Measurements from ENCODE around the gene HOXC9.

HOXC9 gene

DNA sequence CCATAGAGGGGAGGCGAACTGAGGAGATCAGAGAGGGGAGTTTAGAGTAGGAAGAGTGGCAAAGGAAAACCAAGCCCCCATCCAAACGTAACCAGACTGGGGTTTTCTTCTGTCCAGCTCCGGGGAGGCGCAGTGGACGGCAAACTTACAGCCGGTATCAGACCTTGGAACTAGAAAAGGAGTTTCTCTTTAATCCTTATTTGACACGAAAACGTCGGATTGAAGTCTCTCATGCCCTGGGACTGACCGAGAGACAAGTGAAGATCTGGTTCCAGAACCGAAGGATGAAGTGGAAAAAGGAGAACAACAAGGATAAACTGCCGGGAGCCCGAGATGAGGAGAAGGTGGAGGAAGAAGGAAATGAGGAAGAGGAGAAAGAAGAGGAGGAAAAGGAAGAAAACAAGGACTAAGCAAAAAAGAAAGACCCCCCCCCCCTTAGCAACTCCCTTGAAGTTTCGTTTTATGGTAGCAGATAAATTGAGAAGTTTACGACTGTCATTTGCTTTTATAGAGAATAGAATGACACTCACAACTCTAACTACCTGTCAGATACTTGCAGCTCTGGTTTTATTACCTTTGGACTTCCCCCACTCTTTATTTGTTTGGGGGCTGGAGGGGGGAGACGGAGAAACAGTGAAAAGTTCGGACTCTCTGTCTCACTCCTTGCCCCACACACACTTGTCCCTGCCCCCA is 11.2 kb downstream of the HOXC9 start:
- Histone ChIP-seq H3K9ac (ENCODE audit: low read depth, low read length) (no peak overlapping the region), H3K36me3 (ENCODE audit: control insufficient read depth, insufficient read depth, low read length) (no peaks in the 10 kb centered on the region), H3K9me3 (ENCODE audit: control insufficient read depth, insufficient read depth, low read length) (no peaks in the 10 kb centered on the region), H3K4me1 (ENCODE audit: control insufficient read depth, insufficient read depth, low read length) (no peaks in the 10 kb centered on the region), H3K27me3 (ENCODE audit: control insufficient read depth, insufficient read depth, low read length) (peaks cover 95% of the 10 kb centered on the region), H3K4me3 (ENCODE audit: low read depth, low read length) (no peak overlapping the region)

DNA sequence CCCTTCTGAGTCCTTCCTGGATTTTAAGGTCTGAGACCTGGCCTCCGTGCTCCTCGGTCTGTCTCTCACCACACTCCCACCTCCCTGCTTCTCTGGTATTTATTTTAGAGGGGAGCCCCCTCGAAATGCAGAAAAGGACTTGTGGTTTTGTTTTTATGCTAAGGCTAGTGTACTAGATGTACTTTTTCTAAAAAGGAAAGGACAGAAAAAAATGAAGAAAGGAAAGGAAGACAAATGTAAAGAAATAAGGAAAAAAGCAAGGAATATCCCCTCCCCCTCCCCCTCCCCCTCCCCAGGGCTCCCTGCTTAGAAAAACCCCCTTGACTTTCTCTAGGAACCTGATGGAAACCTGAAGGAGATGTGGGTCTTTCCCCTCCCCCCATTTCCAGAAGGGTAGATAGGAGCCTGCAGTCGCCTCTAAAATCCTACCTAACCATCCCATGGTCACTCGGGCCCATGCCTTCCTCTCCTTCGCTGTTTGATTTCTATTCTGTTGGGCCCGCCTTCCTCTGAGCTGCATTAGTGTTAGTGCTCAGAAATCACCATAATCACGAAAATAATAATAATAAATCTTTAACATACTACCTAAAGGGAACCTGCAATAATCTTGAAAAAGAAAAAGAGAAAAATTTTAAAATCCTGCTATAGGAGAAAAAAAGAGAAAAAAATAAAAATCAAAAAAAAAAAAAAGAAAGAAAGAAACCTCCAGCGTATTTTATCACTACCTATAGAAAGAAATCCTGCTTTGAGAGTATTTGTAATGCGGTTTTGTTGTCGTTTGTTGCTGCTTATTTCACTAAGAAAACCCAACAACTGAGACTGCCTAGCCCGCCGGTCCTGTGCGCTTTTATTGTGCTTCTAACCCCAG is 11.9 kb downstream of the HOXC9 start:
- no peaks in the 10 kb centered on the region for H3K36me3 ChIP-seq (ENCODE audit: control insufficient read depth, insufficient read depth, low read length)
- H3K27me3 ChIP-seq (ENCODE audit: control insufficient read depth, insufficient read depth, low read length): peaks cover 95% of the 10 kb centered on the region
- H3K4me1 ChIP-seq (ENCODE audit: control insufficient read depth, insufficient read depth, low read length): no peaks in the 10 kb centered on the region
- no peak overlapping the region for H3K4me3 ChIP-seq (ENCODE audit: low read depth, low read length)
- H3K9me3 ChIP-seq (ENCODE audit: control insufficient read depth, insufficient read depth, low read length): no peaks in the 10 kb centered on the region
- no peak overlapping the region for H3K9ac ChIP-seq (ENCODE audit: low read depth, low read length)

DNA sequence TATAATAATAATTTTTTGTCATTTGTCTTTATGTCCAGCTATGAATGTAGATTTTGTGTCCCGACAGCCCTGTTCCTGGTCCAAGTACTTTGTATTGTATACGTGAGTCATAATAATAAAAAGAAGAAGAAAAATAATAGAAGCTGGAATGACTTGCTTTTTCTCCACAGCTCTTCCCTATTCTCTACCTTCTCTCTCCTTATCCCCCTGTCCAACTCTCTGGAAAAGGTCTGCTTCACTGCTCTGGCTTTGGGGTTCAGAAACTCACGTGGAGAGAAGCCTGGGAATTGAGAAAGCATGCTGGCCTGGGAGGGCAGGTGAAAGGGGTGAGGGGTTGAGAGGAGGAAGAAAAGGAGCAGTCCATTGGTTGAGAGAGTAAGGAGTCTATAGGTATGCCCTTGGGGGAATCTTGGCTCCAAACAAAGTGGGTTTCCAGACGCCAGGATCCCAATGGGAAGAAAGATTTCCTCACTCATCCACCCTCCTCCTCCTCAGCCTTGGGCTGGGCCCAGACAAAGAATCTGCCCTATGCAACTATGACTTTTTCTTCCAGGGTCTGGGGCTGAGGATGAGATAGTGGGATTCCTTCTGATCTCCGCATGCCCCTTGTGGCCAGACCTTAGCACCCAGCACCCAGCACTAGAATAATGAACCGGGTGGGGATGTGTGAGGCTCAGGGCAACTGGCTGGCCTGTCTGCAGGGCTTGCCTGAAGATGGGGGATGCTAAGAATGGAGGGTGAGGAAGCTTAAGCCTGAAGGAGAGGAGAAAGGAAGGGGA is 12.9 kb downstream of the HOXC9 start:
- peaks cover 94% of the 10 kb centered on the region for H3K27me3 ChIP-seq (ENCODE audit: control insufficient read depth, insufficient read depth, low read length)
- no peaks in the 10 kb centered on the region for H3K4me1 ChIP-seq (ENCODE audit: control insufficient read depth, insufficient read depth, low read length)
- no peak overlapping the region for H3K9ac ChIP-seq (ENCODE audit: low read depth, low read length)
- H3K4me3 ChIP-seq (ENCODE audit: low read depth, low read length): no peak overlapping the region
- no peaks in the 10 kb centered on the region for H3K9me3 ChIP-seq (ENCODE audit: control insufficient read depth, insufficient read depth, low read length)
- no peaks in the 10 kb centered on the region for H3K36me3 ChIP-seq (ENCODE audit: control insufficient read depth, insufficient read depth, low read length)

DNA sequence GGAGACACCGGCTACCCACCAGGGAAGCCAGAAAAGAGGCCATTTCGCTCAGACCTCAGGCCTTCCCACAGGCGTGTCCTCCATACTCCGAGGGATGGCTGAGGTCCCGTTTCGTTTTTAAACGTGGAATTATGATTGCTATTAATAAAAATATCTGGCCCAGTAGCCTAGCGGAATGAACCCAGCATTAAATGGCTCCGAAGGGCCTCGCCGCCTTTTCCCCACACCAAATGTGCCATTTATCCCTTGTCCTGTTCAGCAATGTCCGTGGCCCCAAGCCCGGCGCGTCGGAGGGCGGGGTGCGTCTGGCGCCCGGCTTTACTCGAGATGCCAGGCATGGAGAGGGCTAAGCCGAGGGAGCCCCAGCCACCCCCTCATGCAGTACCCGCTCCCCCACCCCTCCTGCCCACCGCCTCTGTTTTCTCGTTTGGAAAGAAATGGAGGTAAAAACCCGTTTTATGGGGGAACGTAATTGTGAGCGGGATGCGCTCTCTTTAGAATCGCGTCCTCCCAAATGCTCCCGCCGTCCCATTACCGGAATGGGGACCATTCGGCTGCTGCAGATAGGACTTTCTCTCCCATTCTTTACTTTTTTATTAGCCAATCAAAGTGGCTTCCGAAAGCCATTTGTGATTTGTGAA is 14.5 kb downstream of the HOXC9 start:
- H3K27me3 ChIP-seq (ENCODE audit: control insufficient read depth, insufficient read depth, low read length): peaks cover 96% of the 10 kb centered on the region
- H3K4me3 ChIP-seq (ENCODE audit: low read depth, low read length): peak overlapping the region; percentile 26
- no peaks in the 10 kb centered on the region for H3K4me1 ChIP-seq (ENCODE audit: control insufficient read depth, insufficient read depth, low read length)
- H3K9me3 ChIP-seq (ENCODE audit: control insufficient read depth, insufficient read depth, low read length): no peaks in the 10 kb centered on the region
- no peak overlapping the region for H3K9ac ChIP-seq (ENCODE audit: low read depth, low read length)
- H3K36me3 ChIP-seq (ENCODE audit: control insufficient read depth, insufficient read depth, low read length): no peaks in the 10 kb centered on the region

DNA sequence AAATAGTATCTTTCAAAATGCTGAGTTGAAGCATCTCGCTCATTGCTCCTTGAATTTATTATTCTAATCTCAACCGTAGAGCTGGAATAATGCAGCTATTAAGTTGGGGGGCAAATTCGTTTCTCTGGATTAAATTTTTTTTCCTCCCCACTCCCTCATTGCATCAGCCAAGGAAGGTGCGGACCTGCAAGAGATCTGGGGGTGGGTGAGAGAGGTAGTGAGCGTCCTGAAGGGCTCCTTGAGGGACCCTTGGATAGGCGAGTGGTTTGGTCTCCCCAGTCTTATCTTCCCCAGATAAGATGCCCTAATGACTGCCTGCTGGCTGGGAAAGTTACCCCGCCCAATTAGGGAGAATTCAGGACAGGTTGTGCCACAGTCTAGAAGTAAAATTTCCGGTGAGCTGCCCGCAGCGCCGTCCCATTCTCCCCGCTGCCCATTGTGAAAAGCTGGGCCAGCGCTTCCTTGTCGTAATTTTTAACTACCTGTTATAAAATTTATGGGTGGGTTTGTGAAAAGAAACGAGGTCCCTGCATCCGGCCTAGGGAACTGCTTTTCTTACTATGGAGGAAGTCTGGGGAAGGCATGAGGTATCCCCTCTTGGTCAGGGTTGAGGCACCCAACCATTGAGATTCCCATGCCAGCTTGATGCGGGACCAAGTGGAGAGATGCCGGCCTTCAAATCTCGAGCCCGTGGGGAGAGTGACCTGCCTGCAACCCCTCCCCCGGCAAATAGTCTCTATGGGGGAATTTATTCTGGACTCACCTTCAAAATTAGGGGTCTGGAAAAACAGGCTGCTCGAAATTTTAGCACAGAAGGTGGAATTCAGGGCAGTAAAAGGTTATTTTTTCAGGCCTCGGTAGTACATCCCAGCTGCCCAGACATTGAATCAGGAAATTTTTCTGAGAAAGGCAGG is 15.3 kb downstream of the HOXC9 start:
- peaks cover 96% of the 10 kb centered on the region for H3K27me3 ChIP-seq (ENCODE audit: control insufficient read depth, insufficient read depth, low read length)
- no peak overlapping the region for H3K9ac ChIP-seq (ENCODE audit: low read depth, low read length)
- no peaks in the 10 kb centered on the region for H3K9me3 ChIP-seq (ENCODE audit: control insufficient read depth, insufficient read depth, low read length)
- peak overlapping the region; percentile 8 for H3K4me3 ChIP-seq (ENCODE audit: low read depth, low read length)
- no peaks in the 10 kb centered on the region for H3K4me1 ChIP-seq (ENCODE audit: control insufficient read depth, insufficient read depth, low read length)
- no peaks in the 10 kb centered on the region for H3K36me3 ChIP-seq (ENCODE audit: control insufficient read depth, insufficient read depth, low read length)

DNA sequence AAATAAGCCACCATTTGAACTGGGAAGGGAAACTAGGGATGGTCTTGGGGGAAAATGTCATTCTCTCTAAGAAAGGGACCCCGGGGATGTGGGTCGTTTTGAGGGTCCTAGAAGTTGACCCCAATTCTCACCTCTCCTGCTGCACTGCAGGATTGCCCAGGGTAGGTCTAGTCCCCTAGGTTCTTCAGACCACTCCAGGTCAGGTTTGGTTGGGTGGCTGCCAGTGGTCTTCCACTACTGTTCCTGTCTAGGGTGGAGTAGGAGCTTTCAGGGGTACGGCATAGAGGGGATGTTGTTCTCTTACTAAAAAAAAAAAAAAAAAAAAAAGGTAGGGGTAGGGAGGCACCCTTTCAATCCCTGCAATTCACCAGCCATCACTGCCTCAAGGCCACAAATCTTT is 16.1 kb downstream of the HOXC9 start:
- no peaks in the 10 kb centered on the region for H3K9me3 ChIP-seq (ENCODE audit: control insufficient read depth, insufficient read depth, low read length)
- H3K27me3 ChIP-seq (ENCODE audit: control insufficient read depth, insufficient read depth, low read length): peaks cover 96% of the 10 kb centered on the region
- no peaks in the 10 kb centered on the region for H3K36me3 ChIP-seq (ENCODE audit: control insufficient read depth, insufficient read depth, low read length)
- no peak overlapping the region for H3K9ac ChIP-seq (ENCODE audit: low read depth, low read length)
- peak overlapping the region; percentile 26 for H3K4me3 ChIP-seq (ENCODE audit: low read depth, low read length)
- H3K4me1 ChIP-seq (ENCODE audit: control insufficient read depth, insufficient read depth, low read length): no peaks in the 10 kb centered on the region

DNA sequence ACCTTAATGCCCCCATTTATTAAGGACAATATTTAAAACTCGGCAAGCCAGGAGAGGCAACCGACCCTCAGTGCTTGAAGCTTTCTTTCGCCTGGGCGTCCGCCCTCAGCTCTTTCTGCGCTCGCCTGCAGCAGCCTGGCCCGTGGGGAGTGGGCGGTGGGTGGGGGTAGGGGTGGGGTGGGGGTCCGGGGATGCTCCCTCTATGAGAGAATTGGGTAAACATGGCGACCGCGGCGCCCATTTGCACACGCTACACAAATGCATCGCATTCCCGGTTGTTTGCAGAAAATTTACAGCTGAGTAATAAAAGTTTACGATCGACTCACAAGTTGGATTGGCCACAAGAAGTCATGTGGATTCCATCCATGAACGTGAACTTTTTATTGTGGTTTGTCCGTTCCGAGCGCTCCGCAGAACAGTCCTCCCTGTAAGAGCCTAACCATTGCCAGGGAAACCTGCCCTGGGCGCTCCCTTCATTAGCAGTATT is 16.6 kb downstream of the HOXC9 start:
- peaks cover 96% of the 10 kb centered on the region for H3K27me3 ChIP-seq (ENCODE audit: control insufficient read depth, insufficient read depth, low read length)
- no peak overlapping the region for H3K9ac ChIP-seq (ENCODE audit: low read depth, low read length)
- peak overlapping the region; percentile 26 for H3K4me3 ChIP-seq (ENCODE audit: low read depth, low read length)
- H3K9me3 ChIP-seq (ENCODE audit: control insufficient read depth, insufficient read depth, low read length): no peaks in the 10 kb centered on the region
- no peaks in the 10 kb centered on the region for H3K4me1 ChIP-seq (ENCODE audit: control insufficient read depth, insufficient read depth, low read length)
- no peaks in the 10 kb centered on the region for H3K36me3 ChIP-seq (ENCODE audit: control insufficient read depth, insufficient read depth, low read length)

DNA sequence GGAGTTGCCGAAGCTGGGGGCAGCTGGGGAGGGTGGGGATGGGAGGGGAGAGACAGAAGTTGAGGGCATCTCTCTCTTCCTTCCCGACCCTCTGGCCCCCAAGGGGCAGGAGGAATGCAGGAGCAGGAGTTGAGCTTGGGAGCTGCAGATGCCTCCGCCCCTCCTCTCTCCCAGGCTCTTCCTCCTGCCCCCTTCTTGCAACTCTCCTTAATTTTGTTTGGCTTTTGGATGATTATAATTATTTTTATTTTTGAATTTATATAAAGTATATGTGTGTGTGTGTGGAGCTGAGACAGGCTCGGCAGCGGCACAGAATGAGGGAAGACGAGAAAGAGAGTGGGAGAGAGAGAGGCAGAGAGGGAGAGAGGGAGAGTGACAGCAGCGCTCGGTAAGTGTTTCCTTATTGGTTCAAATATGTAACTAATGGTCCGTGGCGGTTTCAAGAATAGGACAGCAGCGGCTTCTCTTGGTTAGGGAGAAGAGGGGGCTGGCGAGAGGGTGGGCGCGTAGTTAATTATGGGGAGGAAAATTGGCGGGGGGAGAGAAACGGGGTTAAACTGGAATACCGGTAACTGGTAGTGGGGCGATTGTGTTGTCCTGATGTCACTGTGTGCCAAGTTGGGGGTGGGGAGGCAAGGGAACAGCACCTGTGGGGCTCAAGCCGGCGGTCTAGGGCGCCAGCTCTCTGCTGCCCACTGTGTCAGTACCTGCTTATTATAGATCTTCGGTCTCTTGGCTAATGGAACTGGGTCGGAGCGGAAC is 17.2 kb downstream of the HOXC9 start:
- no peak overlapping the region for H3K9ac ChIP-seq (ENCODE audit: low read depth, low read length)
- H3K27me3 ChIP-seq (ENCODE audit: control insufficient read depth, insufficient read depth, low read length): peaks cover 96% of the 10 kb centered on the region
- H3K9me3 ChIP-seq (ENCODE audit: control insufficient read depth, insufficient read depth, low read length): no peaks in the 10 kb centered on the region
- no peaks in the 10 kb centered on the region for H3K4me1 ChIP-seq (ENCODE audit: control insufficient read depth, insufficient read depth, low read length)
- no peaks in the 10 kb centered on the region for H3K36me3 ChIP-seq (ENCODE audit: control insufficient read depth, insufficient read depth, low read length)
- peak overlapping the region; percentile 32 for H3K4me3 ChIP-seq (ENCODE audit: low read depth, low read length)

DNA sequence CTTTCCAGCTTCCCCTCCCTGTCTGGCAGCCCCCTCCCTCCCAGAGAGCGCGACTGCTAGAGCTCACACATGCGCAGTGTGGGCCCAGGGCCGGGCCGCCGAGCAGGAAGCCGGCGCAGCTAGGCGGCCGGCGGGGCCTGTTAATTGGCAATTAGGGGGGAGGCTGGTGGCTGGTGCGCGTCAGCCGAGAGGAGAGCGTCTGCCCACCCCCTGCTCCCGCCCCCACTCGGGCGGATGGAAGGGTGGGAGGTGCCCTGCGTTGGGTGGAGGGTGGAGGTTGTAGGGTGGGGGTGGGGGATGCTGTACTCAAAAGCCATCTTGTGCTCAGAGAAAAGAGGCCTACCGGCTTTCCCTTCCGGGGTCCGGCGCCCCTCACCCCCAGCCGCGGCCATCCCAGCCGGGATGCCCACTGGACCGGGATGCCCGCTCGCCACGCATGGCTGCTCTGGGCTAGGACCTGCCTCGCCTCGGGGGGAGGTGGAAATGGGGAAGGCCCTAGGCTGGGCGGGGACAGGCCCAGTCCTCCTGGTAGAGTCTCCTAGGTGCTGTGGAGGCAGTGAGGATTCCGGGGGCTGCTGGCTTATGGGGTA is 18.0 kb downstream of the HOXC9 start:
- H3K27me3 ChIP-seq (ENCODE audit: control insufficient read depth, insufficient read depth, low read length): peaks cover 96% of the 10 kb centered on the region
- H3K9ac ChIP-seq (ENCODE audit: low read depth, low read length): no peak overlapping the region
- H3K36me3 ChIP-seq (ENCODE audit: control insufficient read depth, insufficient read depth, low read length): no peaks in the 10 kb centered on the region
- H3K4me1 ChIP-seq (ENCODE audit: control insufficient read depth, insufficient read depth, low read length): no peaks in the 10 kb centered on the region
- H3K9me3 ChIP-seq (ENCODE audit: control insufficient read depth, insufficient read depth, low read length): no peaks in the 10 kb centered on the region
- peak overlapping the region; percentile 35 for H3K4me3 ChIP-seq (ENCODE audit: low read depth, low read length)

DNA sequence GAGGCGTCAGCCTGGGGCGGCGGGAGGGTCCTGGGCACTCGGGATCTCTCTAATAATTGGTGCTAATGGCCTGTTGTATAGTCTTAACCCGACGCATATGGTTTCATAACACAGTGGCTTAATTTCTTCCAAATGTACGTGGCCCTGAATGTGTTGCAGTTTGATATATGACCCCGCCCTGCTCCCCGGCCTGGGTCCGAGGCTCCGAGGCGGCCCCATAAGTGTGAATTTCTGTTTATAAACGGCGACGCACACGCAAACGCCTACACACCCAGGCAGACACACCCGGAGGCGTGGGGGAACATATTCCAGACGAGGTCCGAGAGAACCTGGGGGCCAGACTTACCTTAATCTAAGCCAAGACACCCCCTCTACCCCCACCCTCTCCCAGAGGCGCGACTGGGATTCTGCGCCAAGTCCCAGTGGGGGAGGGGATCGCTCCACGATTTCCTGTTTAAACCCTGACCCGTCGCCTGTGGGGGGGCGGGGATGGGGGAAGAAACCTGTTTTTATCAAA is 18.6 kb downstream of the HOXC9 start:
- H3K9ac ChIP-seq (ENCODE audit: low read depth, low read length): no peak overlapping the region
- peak overlapping the region; percentile 35 for H3K4me3 ChIP-seq (ENCODE audit: low read depth, low read length)
- H3K36me3 ChIP-seq (ENCODE audit: control insufficient read depth, insufficient read depth, low read length): no peaks in the 10 kb centered on the region
- H3K4me1 ChIP-seq (ENCODE audit: control insufficient read depth, insufficient read depth, low read length): no peaks in the 10 kb centered on the region
- H3K9me3 ChIP-seq (ENCODE audit: control insufficient read depth, insufficient read depth, low read length): no peaks in the 10 kb centered on the region
- peaks cover 96% of the 10 kb centered on the region for H3K27me3 ChIP-seq (ENCODE audit: control insufficient read depth, insufficient read depth, low read length)
